Measurements from ENCODE around the gene CENPB.

GRCh38 chr20:3744806-3745685 lies 41.5 kb downstream of the CENPB start:
- TF ChIP-seq POLR2A (IDR thresholded peaks at IDR 0.05), result no peak
- no peak for TF ChIP-seq CTCF (IDR thresholded peaks at IDR 0.05)
